Urinary bladder (tissue), 4 donors: ENCODE data around the gene MRPL34. TPM values are rescaled to one million over a fixed set of nuclear protein-coding genes. Genes with fewer than 3 reads are reported as not detected.

Source experiments
- DNase-seq: peaks from one replicate; pipeline ENCODE4 v3.0.0-alpha.2; 2015; ENCODE audit errors: extremely low spot score
- H3K27ac ChIP-seq: one replicate; pipeline ENCODE4 v1.5.1; 2013; ENCODE audit warnings: low read depth, mild to moderate bottlenecking, moderate library complexity
- H3K36me3 ChIP-seq: one replicate; pipeline ENCODE4 v1.6.1; 2013; ENCODE audit warnings: mild to moderate bottlenecking, moderate library complexity; ENCODE audit not compliant: insufficient read depth
- H3K4me1 ChIP-seq: one replicate; pipeline ENCODE4 v1.6.1; 2013; ENCODE audit warnings: mild to moderate bottlenecking, moderate library complexity; ENCODE audit not compliant: insufficient read depth
- H3K4me3 ChIP-seq: one replicate; pipeline ENCODE4 v1.5.1; 2013; ENCODE audit warnings: low read depth, low read length
- WGBS: extraction: QIAGEN DNeasy Blood & Tissue Kit; methylation state at CpG from one replicate; pipeline ENCODE4 v1.1.7; 2013; 5-methylcytosine and 5-hydroxymethylcytosine counted together
- polyA plus RNA-seq: library from polyadenylated mRNA; stranded (reverse); fragments of 200-250 nt; gene quantifications from one replicate; pipeline ENCODE4 v1.2.3, GENCODE V29; 2013
- total RNA-seq: library from RNA; depleted of rRNA; stranded (reverse); fragments of >200 nt; gene quantifications from one replicate; pipeline ENCODE4 v1.2.3, GENCODE V29; 2014
- donor health status: healthy with polysubstance abuse.
- donor health status: healthy.

Gene MRPL34
- total and polyA plus RNA-seq, 2 donors = 6.1 to 146 TPM

DNA sequence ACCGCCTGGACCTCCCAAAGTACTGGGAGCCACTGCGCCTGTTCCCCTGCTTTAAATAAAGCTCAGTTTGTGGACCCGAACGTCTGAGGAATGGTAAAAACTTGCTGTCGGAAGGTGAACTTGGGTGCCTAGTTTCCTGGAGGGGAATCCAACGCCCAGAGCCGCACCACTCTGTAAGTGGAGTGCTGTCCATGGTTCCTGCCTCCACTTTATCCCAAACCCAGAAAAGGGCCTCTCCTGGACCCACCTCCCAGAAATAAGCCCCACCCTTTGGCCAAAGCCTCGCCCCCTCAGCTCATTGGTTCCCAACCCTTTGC is 26.6 kb downstream of the MRPL34 start:
- Histone ChIP-seq H3K36me3 (no peaks in the 10 kb centered on the region), H3K27ac (no peak overlapping the region), H3K4me3 (no peak overlapping the region), H3K4me1 (no peaks in the 10 kb centered on the region)
- WGBS = 92% methylated on average over 8 of the region's 8 CpGs
- DNase-seq = no peak

DNA sequence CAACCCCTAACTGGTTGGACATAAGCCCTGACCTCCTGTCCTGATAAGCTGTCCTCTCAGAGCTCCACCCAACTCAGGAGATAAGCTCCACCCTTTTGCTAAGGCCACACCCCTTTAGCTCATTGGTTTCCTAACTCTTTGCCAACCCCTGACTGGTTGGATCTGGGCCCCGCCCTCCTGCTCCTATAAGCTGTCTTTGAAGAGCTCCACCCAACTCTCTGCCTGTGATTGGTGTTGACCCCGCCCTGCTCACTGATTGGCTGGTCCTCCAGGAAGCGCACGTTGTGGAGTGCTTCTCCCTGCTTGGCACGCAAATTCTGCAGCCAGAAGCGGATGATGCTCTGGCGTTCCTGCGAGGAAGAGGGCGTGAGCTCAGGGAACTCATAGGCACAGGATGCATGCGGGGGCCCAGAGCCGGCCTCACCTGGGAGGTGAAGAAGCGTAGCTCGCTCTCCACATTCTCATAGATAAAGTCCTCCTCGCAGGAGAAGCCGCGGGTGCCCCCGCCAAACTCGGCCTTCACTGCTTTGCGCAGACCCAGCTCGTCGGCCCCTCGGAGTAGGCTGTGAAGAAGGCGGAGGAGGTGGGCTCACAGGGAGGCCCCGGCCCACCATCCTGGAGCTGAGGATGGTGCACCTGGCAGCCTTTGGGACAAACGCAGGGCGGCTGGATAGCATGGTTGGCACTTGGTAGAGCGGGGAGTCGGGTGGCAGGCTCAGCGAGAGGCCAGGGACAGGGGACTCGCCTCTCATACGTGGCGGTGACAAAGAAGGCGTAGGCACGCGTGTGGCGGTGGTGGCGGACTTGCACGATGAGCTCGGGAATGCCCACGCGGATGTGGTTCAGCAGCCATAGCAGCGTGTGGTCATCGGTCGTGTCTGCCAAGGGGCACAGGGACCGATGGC is 27.3 kb downstream of the MRPL34 start:
- H3K36me3 ChIP-seq = no peaks in the 10 kb centered on the region
- no peak overlapping the region for H3K27ac ChIP-seq
- no peak for DNase-seq
- H3K4me3 ChIP-seq = no peak overlapping the region
- WGBS = 97% methylated on average over 45 of the region's 45 CpGs
- no peaks in the 10 kb centered on the region for H3K4me1 ChIP-seq

DNA sequence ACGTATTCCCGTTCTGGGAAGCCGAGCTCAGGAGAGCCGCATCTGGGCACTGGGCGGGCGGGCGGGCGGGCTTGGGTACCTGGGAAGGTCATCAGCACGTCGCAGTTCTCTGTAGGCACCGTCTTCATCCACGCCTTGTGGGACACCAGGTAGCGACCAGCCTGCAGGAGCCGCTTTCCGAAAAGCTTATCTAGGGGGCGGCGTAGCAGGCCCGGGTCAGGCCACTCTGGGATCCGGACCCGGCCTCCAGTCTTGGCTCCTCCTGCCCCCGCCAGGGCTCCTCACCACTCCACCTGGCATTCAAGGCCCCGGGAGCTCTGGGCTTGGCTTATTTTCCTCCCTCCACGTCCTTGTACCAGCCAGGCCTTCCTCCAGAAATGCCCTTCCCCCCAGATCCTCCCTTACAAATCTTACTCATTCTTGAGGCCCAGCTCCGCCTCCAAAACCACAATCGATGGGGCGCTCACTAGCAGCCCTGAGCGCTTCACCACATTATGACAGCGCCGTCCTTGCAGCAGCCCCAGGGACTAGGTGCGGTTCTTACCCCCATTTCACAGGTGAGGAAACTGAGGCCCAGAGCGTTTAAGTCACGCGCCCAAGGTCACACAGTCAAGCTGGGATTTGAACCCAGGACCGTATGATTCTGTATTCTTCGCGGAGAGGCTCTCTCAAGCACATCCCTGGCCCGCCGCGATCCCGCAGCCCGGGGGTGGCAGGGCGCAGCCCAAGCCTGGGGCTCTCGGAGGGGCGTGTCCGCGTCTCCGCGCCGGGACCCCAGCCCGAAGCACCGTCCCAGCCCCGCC is 28.1 kb downstream of the MRPL34 start:
- WGBS = 42% methylated on average over 52 of the region's 52 CpGs
- H3K27ac ChIP-seq = no peak overlapping the region
- peak overlapping the region; percentile 56 for H3K4me3 ChIP-seq
- no peak for DNase-seq
- H3K36me3 ChIP-seq = no peaks in the 10 kb centered on the region
- H3K4me1 ChIP-seq = no peaks in the 10 kb centered on the region

DNA sequence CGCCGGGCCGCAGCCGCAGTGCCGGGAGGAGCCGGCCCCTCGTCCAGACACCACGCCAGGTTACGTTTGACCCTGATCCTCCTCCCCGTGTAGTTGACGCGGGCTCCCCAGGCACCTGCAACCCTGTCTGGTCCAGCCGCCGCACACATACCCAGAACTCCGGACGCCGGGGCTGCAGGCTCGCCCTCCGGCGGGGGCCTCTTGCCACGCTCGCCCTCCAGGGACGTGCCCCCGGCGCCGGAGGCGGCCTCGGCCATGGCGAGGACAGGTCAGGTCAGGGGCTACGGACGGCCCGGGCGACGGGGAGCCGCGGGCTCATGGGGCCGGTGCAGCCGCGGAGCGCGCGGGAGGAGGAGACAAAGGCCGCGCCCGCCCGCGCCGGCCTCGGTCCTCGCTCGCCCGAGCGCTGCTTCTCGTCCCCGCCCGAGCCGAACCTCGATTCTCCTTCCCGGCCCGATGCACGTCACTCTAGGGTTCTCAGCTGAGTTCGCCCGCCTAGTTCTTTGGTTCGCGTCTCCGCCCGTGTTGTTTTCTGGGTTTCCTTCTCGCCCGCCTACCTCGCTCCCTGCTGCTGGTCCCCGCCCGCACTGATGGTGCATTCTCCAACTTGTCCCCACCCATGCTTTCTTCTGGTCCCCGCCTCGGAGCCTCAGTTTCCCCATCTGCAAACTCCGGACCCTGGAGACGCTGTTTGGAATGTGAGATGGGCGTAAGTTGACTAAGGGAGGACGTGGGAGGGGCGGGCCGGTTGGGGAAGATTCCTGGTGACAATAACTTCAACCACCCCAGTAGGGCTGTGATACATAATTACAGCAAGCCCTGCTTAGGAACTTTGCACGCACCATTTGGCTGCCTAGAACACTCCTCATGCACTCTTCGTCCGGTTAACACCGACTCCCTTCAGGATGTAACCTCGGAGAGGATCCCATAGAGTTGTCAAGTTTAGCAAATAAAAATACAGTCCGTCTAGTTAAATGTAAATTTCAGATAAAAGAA is 29.0 kb downstream of the MRPL34 start, which contains the start of gene ANO8:
TSS of gene ANO8 (minus strand) at position 442 of the 996 bp plus-strand sequence. CDS start at position 257, 185 bp downstream.
- 2% methylated on average over 86 of the region's 86 CpGs for WGBS
- H3K36me3 ChIP-seq = no peaks in the 10 kb centered on the region
- no peak within 1 kb of the TSS for H3K27ac ChIP-seq
- no peaks in the 10 kb centered on the region for H3K4me1 ChIP-seq
- H3K4me3 ChIP-seq = peak within 1 kb of the TSS; percentile 56
- DNase-seq = peak; percentile 95

DNA sequence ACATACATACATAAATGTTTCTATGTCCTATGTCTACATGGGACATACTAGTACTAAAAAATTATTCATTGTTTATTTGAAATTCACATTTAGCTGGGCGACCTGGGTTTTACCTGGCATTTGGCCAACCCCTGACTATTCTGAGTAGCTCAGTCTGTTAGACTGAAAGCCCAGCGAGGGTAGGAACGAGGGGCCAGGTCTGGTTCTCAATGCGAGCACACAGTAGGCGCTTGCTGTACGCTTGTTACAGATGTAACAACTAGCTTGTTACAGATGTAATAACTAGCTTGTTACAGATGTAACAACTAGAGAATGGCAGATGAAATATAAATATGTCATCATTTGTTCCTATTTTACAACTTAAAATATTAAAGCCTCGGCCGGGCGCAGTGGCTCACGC is 29.9 kb downstream of the MRPL34 start:
- no peak overlapping the region for H3K27ac ChIP-seq
- no peaks in the 10 kb centered on the region for H3K4me1 ChIP-seq
- no peak for DNase-seq
- no peaks in the 10 kb centered on the region for H3K36me3 ChIP-seq
- 68% methylated on average over 10 of the region's 10 CpGs for whole genome bisulfite sequencing
- no peak overlapping the region for H3K4me3 ChIP-seq

DNA sequence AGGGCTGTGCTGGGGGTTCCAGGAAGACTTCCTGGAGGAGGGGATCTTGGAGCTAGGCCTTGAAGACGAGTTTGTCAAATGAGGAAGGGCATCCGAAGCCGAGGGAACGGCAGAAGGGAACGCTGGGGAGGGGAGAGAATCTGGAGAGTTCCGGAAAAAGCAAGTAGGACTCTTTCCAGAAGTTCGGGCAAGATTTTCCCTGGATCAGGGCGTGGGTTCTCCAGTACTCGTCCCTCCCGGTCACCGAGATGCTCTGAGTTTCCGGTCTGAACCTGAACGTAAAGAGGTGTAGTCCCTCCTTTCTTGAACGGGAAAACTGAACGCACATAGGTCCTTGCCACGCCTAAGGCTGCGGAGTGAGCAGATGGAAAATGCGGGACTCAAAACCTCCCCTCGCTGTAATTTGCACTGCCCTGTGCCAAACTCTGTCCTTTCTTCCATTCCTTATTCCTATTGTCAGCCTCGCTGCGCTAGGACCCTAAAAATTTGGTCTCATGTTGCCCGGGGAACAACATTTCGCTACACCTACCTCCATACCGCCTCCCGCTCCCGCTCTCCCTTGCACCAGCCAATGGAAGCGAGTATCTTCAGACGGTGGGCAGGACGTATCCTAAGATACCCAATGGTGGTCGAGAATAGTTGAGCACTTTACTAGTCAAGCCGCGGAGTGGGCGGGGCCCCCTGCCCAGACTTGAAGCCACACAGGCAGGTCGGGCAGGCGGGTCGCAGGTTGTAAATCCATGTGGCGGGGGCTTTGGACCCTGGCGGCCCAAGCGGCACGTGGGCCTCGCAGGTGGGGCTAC is 31.4 kb downstream of the MRPL34 start, which contains the start of gene GTPBP3:
TSS of gene GTPBP3 (plus strand) at position 682 of the 803 bp plus-strand sequence. CDS start at position 741, 59 bp downstream.
- under 1% methylated on average over 41 of the region's 41 CpGs for WGBS
- H3K4me1 ChIP-seq = no peaks in the 10 kb centered on the region
- DNase-seq = peak; percentile 97
- H3K27ac ChIP-seq = peak within 1 kb of the TSS; percentile 83
- H3K4me3 ChIP-seq = peak within 1 kb of the TSS; percentile 65
- no peaks in the 10 kb centered on the region for H3K36me3 ChIP-seq

DNA sequence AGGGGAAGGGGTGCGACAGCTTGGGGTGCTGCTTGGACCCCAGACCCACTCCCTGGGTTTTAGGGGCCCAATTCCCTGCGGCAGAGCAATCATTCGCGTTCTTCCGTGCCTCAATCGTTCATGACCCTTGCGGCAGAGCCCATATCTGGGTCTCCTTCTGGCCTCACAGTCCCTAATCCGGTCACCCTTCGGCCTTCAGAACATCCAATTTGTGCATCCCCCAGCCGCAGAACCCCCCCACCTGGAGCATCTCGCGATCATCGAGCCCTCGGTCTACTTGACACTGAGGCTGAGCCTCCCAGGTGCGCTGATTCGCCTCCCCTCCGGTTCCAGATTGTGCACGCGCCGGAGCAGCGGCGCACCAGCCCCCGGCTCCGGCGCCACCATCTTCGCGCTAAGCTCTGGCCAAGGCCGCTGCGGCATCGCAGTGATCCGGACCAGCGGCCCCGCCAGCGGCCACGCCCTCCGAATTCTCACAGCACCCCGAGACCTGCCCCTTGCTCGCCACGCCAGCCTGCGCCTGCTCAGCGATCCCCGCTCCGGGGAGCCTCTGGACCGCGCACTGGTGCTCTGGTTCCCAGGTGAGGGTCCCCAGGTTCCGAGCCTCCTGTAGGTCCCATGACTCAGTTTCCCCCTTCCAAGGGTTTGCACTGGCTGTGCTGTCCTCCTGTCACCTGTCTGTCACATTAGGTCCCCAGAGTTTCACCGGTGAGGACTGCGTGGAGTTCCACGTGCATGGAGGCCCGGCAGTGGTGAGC is 32.2 kb downstream of the MRPL34 start:
- DNase-seq = no peak
- WGBS = 5% methylated on average over 50 of the region's 50 CpGs
- Histone ChIP-seq H3K4me1 (no peaks in the 10 kb centered on the region), H3K36me3 (no peaks in the 10 kb centered on the region), H3K27ac (no peak overlapping the region), H3K4me3 (peak overlapping the region; percentile 65)

DNA sequence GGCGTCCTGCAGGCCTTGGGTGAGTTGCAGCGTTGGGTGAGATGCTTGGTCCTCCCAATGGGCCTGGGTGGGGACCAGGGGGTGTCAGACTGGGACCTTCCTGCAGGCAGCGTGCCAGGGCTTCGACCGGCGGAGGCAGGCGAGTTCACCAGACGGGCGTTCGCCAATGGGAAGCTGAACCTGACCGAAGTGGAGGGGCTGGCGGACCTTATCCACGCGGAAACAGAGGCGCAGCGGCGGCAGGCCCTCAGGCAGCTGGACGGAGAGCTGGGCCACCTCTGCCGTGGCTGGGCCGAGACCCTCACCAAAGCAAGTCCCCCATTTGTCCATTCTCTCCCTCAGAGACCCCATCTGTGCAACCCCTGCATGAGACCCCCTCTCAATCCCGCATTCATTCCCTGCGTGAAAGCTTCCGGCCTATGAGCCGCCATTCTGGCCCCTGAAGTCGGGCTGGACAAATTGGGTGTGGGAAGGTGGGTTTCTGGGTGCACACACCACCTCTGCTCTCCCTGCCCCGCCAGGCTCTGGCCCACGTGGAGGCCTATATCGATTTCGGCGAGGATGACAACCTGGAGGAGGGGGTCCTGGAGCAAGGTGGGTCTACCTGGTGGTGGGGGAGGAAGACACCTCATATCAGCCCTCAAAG is 32.9 kb downstream of the MRPL34 start:
- Histone ChIP-seq H3K4me1 (no peaks in the 10 kb centered on the region), H3K27ac (no peak overlapping the region), H3K4me3 (no peak overlapping the region), H3K36me3 (no peaks in the 10 kb centered on the region)
- no peak for DNase-seq
- 91% methylated on average over 30 of the region's 30 CpGs for WGBS

DNA sequence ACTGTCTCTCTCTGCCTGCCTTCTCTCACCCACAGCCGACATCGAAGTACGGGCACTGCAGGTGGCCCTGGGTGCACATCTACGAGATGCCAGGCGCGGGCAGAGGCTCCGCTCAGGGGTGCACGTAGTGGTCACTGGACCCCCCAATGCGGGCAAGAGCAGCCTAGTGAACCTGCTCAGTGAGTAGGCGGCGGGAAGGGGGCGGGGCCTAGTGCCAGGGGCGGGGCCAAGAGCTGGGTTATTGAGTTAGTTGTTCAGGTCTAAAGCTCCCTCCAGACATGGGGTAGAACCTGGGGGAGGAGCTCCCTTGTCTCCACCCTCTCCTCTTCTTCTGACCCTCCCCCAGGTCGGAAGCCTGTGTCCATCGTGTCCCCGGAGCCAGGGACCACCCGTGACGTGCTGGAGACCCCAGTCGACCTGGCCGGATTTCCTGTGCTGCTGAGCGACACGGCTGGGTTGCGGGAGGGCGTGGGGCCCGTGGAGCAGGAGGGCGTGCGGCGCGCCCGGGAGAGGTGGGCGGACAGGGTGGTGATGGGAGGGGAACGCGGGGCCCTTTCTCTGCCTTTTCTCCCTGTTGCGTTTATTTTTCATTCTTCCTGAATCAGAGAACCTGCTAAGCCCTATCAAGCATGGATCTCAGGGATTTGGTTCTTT is 33.5 kb downstream of the MRPL34 start:
- no peak for DNase-seq
- no peaks in the 10 kb centered on the region for H3K4me1 ChIP-seq
- WGBS = 88% methylated on average over 34 of the region's 34 CpGs
- no peak overlapping the region for H3K27ac ChIP-seq
- no peaks in the 10 kb centered on the region for H3K36me3 ChIP-seq
- no peak overlapping the region for H3K4me3 ChIP-seq

DNA sequence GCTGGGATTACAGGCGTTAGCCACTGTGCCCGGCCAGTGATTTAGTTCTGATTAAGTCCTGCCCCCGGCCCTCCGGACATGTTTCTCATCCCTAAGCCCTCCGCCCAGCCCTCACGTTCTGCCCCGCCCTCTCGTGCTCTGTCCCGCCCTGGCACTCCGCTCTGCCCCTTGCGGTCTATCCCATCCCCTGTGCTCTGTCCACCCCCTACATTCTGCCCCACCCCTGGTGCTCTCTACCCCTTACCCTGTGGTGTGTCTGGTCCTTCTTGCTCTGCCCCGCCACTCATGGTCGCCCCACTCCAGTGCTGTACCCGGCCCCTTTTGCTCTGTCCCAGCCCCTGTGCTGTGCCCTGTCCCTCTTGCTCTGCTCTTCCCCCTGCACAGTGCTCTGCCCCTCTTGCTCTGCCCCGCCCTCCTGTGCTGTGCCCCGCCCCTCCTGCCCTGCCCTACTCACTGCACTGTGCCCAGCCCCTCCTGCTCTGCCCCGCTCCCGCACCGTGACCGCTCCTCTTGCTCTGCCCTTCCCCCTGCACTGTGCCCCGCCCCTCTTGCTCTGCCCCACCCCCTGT is 34.7 kb downstream of the MRPL34 start:
- H3K4me3 ChIP-seq = no peak overlapping the region
- WGBS = 69% methylated on average over 21 of the region's 21 CpGs
- no peak for DNase-seq
- H3K36me3 ChIP-seq = no peaks in the 10 kb centered on the region
- H3K4me1 ChIP-seq = no peaks in the 10 kb centered on the region
- H3K27ac ChIP-seq = no peak overlapping the region

DNA sequence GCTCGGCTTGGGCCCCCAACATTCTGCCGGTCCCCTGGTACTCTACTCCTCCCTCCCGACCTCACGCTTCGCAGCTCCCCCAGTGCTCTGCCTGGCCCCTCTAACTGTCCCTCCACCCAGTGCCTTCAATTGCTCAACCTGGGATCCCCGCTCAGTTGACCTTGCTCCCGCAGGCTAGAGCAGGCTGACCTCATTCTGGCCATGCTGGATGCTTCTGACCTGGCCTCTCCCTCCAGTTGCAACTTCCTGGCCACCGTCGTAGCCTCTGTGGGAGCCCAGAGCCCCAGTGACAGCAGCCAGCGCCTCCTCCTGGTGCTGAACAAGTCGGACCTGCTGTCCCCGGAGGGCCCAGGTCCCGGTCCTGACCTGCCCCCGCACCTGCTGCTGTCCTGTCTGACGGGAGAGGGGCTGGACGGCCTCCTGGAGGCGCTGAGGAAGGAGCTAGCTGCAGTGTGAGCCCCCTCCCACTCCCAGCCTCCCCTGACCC is 35.2 kb downstream of the MRPL34 start:
- Histone ChIP-seq H3K36me3 (no peaks in the 10 kb centered on the region), H3K27ac (no peak overlapping the region), H3K4me3 (no peak overlapping the region), H3K4me1 (no peaks in the 10 kb centered on the region)
- DNase-seq = no peak
- WGBS = 67% methylated on average over 17 of the region's 17 CpGs
